ENCODE measurements around the gene ACSF2. TPM values are rescaled to one million over a fixed set of nuclear protein-coding genes. Genes with fewer than 3 reads are reported as not detected.
A peak's percentile ranks its signal among the peaks of the same experiment; 100 is the strongest.

Gene ACSF2
- polyA plus RNA-seq, 1 donor (not counting 4 experiments of a cell fraction or from before 2014, with no cell fraction given): 71.9 TPM

- DNase-seq (ENCODE audit: low read depth, low spot score) (no peak), FAIRE-seq (no peak)
- TF ChIP-seq EZH2 (IDR thresholded peaks at IDR 0.05; ENCODE audit: low read length): no peak
- TF ChIP-seq CTCF (optimal IDR thresholded peaks at IDR 0.05 in 1 of 3, IDR thresholded peaks at IDR 0.05 in 1 of 3, conservative IDR thresholded peaks at IDR 0.05 in 1 of 3; ENCODE audit: extremely low read depth in 1 of 3, insufficient read depth in 2 of 3, low read length in 3 of 3): no peak
- Histone ChIP-seq H4K20me1 (ENCODE audit: control insufficient read depth, extremely low read depth, insufficient read depth, low read length) (peaks cover 9% of the 10 kb centered on the region), H3K9ac (ENCODE audit: control insufficient read depth, extremely low read depth, insufficient read depth, low read length) (no peak overlapping the region), H3K27me3 (ENCODE audit: control insufficient read depth, extremely low read depth, insufficient read depth, low read length) (no peaks in the 10 kb centered on the region), H3K4me2 (ENCODE audit: control insufficient read depth, extremely low read depth, insufficient read depth, low read depth, low read length) (no peak overlapping the region), H3K79me2 (ENCODE audit: control insufficient read depth, insufficient read depth, low read length) (peaks cover 77% of the 10 kb centered on the region), H3K4me1 (ENCODE audit: control insufficient read depth, extremely low read depth, insufficient read depth, low read length) (peaks cover 17% of the 10 kb centered on the region), H3K9me1 (ENCODE audit: control insufficient read depth, extremely low read depth, insufficient read depth, low read length) (no peaks in the 10 kb centered on the region), H3K27ac (ENCODE audit: control insufficient read depth, insufficient read depth, low read length) (no peak overlapping the region), H2AFZ (ENCODE audit: control insufficient read depth, low read length) (no peak overlapping the region), H3K36me3 (ENCODE audit: control insufficient read depth in 2 of 2, extremely low read depth in 1 of 2, insufficient read depth in 2 of 2, low read length in 2 of 2) (peaks cover 35 to 60% of the 10 kb centered on the region in 2 experiments), H3K4me3 (ENCODE audit: control insufficient read depth in 2 of 3, extremely low read depth in 1 of 3, insufficient read depth in 2 of 3, low read depth in 1 of 3, low read length in 3 of 3) (no peak overlapping the region), H3K9me3 (ENCODE audit: control insufficient read depth, low read depth, low read length) (no peaks in the 10 kb centered on the region)
- dilution Hi-C loops (cut with MboI; ENCODE audit: extremely low pct_ligation_motif_present, low sequenced_read_pairs): no loop called here
Measured at GRCh38 chr17:50393700-50394099, 32.3 kb upstream of the ACSF2 start.

GRCh38 chr17:50394711-50395110 is 31.3 kb upstream of the ACSF2 start:
- H3K9ac ChIP-seq (ENCODE audit: control insufficient read depth, extremely low read depth, insufficient read depth, low read length): peak overlapping the region; percentile 36
- FAIRE-seq (no peak), DNase-seq (ENCODE audit: low read depth, low spot score) (no peak)
- peaks cover 29 to 54% of the 10 kb centered on the region in 2 experiments for H3K36me3 ChIP-seq (ENCODE audit: control insufficient read depth in 2 of 2, extremely low read depth in 1 of 2, insufficient read depth in 2 of 2, low read length in 2 of 2)
- peaks cover 69% of the 10 kb centered on the region for H3K79me2 ChIP-seq (ENCODE audit: control insufficient read depth, insufficient read depth, low read length)
- no peak for TF ChIP-seq EZH2 (IDR thresholded peaks at IDR 0.05; ENCODE audit: low read length)
- peak in 1 of 3 experiments; percentile 8 for TF ChIP-seq CTCF (optimal IDR thresholded peaks at IDR 0.05 in 1 of 3, IDR thresholded peaks at IDR 0.05 in 1 of 3, conservative IDR thresholded peaks at IDR 0.05 in 1 of 3; ENCODE audit: extremely low read depth in 1 of 3, insufficient read depth in 2 of 3, low read length in 3 of 3)
- H2AFZ ChIP-seq (ENCODE audit: control insufficient read depth, low read length): no peak overlapping the region
- H3K9me3 ChIP-seq (ENCODE audit: control insufficient read depth, low read depth, low read length): no peaks in the 10 kb centered on the region
- H3K4me2 ChIP-seq (ENCODE audit: control insufficient read depth, extremely low read depth, insufficient read depth, low read depth, low read length): peak overlapping the region; percentile 95
- H3K4me3 ChIP-seq (ENCODE audit: control insufficient read depth in 2 of 3, extremely low read depth in 1 of 3, insufficient read depth in 2 of 3, low read depth in 1 of 3, low read length in 3 of 3): peak overlapping the region in 2 of 3 experiments; percentile 16 to 30
- H4K20me1 ChIP-seq (ENCODE audit: control insufficient read depth, extremely low read depth, insufficient read depth, low read length): peaks cover 8% of the 10 kb centered on the region
- H3K27ac ChIP-seq (ENCODE audit: control insufficient read depth, insufficient read depth, low read length): no peak overlapping the region
- no peaks in the 10 kb centered on the region for H3K9me1 ChIP-seq (ENCODE audit: control insufficient read depth, extremely low read depth, insufficient read depth, low read length)
- H3K4me1 ChIP-seq (ENCODE audit: control insufficient read depth, extremely low read depth, insufficient read depth, low read length): peaks cover 17% of the 10 kb centered on the region
- no peaks in the 10 kb centered on the region for H3K27me3 ChIP-seq (ENCODE audit: control insufficient read depth, extremely low read depth, insufficient read depth, low read length)
- dilution Hi-C loops (cut with MboI; ENCODE audit: extremely low pct_ligation_motif_present, low sequenced_read_pairs): no loop called here
